ENCODE results near the gene COPG2. TPM values are rescaled to one million over a fixed set of nuclear protein-coding genes. Genes with fewer than 3 reads are reported as not detected.

COPG2 gene
- polyA plus RNA-seq, 1 of the 3 experiments (the other 2 are of a cell fraction): 44.3 TPM

- peaks cover 18% of the 10 kb centered on the region for H3F3A ChIP-seq (replicated peaks; ENCODE audit: insufficient read depth)
- H3K36me3 ChIP-seq (replicated peaks in 1 of 2; ENCODE audit: control insufficient read depth in 1 of 2, insufficient read depth in 2 of 2, low read length in 1 of 2): no peaks in the 10 kb centered on the region
- H3K9me3 ChIP-seq: no peaks in the 10 kb centered on the region
- H3K9ac ChIP-seq: peak overlapping the region; percentile 6; the same call in 1 of the 2 replicates
- H2AFZ ChIP-seq (ENCODE audit: low read depth): peak overlapping the region; percentile 45; the same call in 1 of the 2 replicates
- H3K4me3 ChIP-seq (ENCODE audit: low read depth in 2 of 2, low read length in 1 of 2): 0 out of 4 replicates have a peak overlapping the region, but pooled peaks of 1 of the 2 experiments have one; percentile 3
- peak overlapping the region; percentile 48 to 87; a peak in 3 of 4 replicates for H3K27ac ChIP-seq (ENCODE audit: low read depth in 2 of 2, low read length in 1 of 2)
- CTCF ChIA-PET: interaction anchor here (1.3 to 1.6 kb wide), 3 partner anchors 13 to 246 kb away, joined by 3 read pairs; no protein-coding TSS in a partner anchor
- H3K27me3 ChIP-seq (ENCODE audit: insufficient read depth): no peaks in the 10 kb centered on the region
- H3K4me2 ChIP-seq: peak overlapping the region; percentile 50
- H3K4me1 ChIP-seq (ENCODE audit: control insufficient read depth in 1 of 2, insufficient read depth in 2 of 2, low read depth in 1 of 2, low read length in 1 of 2): peaks cover 5 to 17% of the 10 kb centered on the region in 2 experiments
- H3K9me2 ChIP-seq: no peaks in the 10 kb centered on the region
- H4K20me1 ChIP-seq (ENCODE audit: insufficient read depth): no peaks in the 10 kb centered on the region
- DNase-seq: peak; percentile 27
- H3K79me2 ChIP-seq (ENCODE audit: insufficient read depth): no peaks in the 10 kb centered on the region
- WGBS (ENCODE audit: low lambda C conversion rate): 61% methylated on average over 9 of the region's 10 CpGs
- POLR2A ChIA-PET: no interaction called here
- TF ChIP-seq MEF2A (IDR thresholded peaks at IDR 0.05; ENCODE audit: borderline replicate concordance, low read depth) (no peak), EZH2phosphoT487 (IDR thresholded peaks at IDR 0.05; ENCODE audit: borderline replicate concordance, low read depth) (no peak), CHD2 (IDR thresholded peaks at IDR 0.05; ENCODE audit: low read length, partially characterized antibody) (no peak), SMC3 (IDR thresholded peaks at IDR 0.05; ENCODE audit: low read depth, low read length) (0 out of 2 replicates have a peak, but pooled peaks have one; percentile 24), NRF1 (IDR thresholded peaks at IDR 0.05; ENCODE audit: low read depth, low read length) (no peak), USF1 (IDR thresholded peaks at IDR 0.05; ENCODE audit: borderline replicate concordance, low read depth) (no peak), ELF1 (IDR thresholded peaks at IDR 0.05) (0 out of 2 replicates have a peak, but pooled peaks have one; percentile 20), FOSL2 (IDR thresholded peaks at IDR 0.05; ENCODE audit: borderline replicate concordance, low read depth) (peak; percentile 91), TEAD4 (IDR thresholded peaks at IDR 0.05; ENCODE audit: borderline replicate concordance, insufficient read depth) (peak; percentile 97), FOXM1 (IDR thresholded peaks at IDR 0.05; ENCODE audit: low read depth) (peak; percentile 69), MAX (IDR thresholded peaks at IDR 0.05; ENCODE audit: low read depth) (peak; percentile 44; the same call in 1 of the 2 replicates), FOXJ3 (CRISPR knock-in tag; IDR thresholded peaks at IDR 0.05) (no peak), ZBTB33 (IDR thresholded peaks at IDR 0.05; ENCODE audit: borderline replicate concordance, low read depth) (no peak), POLR2AphosphoS5 (IDR thresholded peaks at IDR 0.05; ENCODE audit: low read depth, low read length) (peak; percentile 51; the same call in 1 of the 2 replicates), GABPA (IDR thresholded peaks at IDR 0.05; ENCODE audit: low read depth) (peak; percentile 30; the same call in 1 of the 2 replicates), REST (IDR thresholded peaks at IDR 0.05; ENCODE audit: low read depth, low read length) (no peak), JUND (IDR thresholded peaks at IDR 0.05) (peak; percentile 97), RAD21 (IDR thresholded peaks at IDR 0.05; ENCODE audit: low read length) (no peak), RXRA (IDR thresholded peaks at IDR 0.05; ENCODE audit: borderline replicate concordance, low read depth) (peak; percentile 98), TCF12 (IDR thresholded peaks at IDR 0.05) (peak; percentile 94), USF2 (IDR thresholded peaks at IDR 0.05; ENCODE audit: borderline replicate concordance, low read depth, low read length) (no peak), PBX3 (IDR thresholded peaks at IDR 0.05) (peak; percentile 94), MXI1 (IDR thresholded peaks at IDR 0.05; ENCODE audit: low read depth, low read length) (no peak), TAF1 (IDR thresholded peaks at IDR 0.05; ENCODE audit: borderline replicate concordance, low read depth, low read length) (no peak; the same call in 1 of the 2 replicates)
Observed at GRCh38 chr7:130489140-130489983, 179.2 kb downstream of the COPG2 start.

All from SK-N-SH (cell line).